H9 (cell line): ENCODE measurements around the gene EGFR. TPM values are rescaled to one million over a fixed set of nuclear protein-coding genes. Genes with fewer than 3 reads are reported as not detected.

ENCODE experiments used
- DNase-seq: peaks from one replicate; pipeline ENCODE4 v3.0.0-alpha.2; 2017
- H2AFZ ChIP-seq: one replicate; pipeline ENCODE4 v1.6.1; 2013; ENCODE audit warnings: mild to moderate bottlenecking, low read length, control low read depth, moderate library complexity
- H2AK5ac ChIP-seq: 2 replicates; pipeline ENCODE4 v1.6.1; 2013; ENCODE audit warnings: low read length, control low read depth, mixed read lengths; ENCODE audit not compliant: insufficient read length
- H2BK120ac ChIP-seq: one replicate; pipeline ENCODE4 v1.6.1; 2013; ENCODE audit warnings: low read depth, mild to moderate bottlenecking, low read length, control low read depth, inconsistent platforms; ENCODE audit not compliant: poor library complexity, severe bottlenecking
- H2BK12ac ChIP-seq: 2 replicates; pipeline ENCODE4 v1.6.1; 2013; ENCODE audit warnings: low read length, control low read depth, mixed read lengths, low read depth; ENCODE audit not compliant: insufficient read length
- H2BK15ac ChIP-seq: 2 replicates; pipeline ENCODE4 v1.6.1; 2013; ENCODE audit warnings: low read depth, low read length, control low read depth
- H2BK20ac ChIP-seq: one replicate; pipeline ENCODE4 v1.6.1; 2013; ENCODE audit warnings: low read depth, mild to moderate bottlenecking, low read length, control low read depth, inconsistent platforms; ENCODE audit not compliant: poor library complexity, severe bottlenecking
- H2BK5ac ChIP-seq: 2 replicates; pipeline ENCODE4 v1.6.1; 2013; ENCODE audit warnings: low read length, control low read depth, mixed read lengths; ENCODE audit not compliant: insufficient read length
- H3K14ac ChIP-seq: 2 replicates; pipeline ENCODE4 v1.6.1; 2013; ENCODE audit warnings: low read length, control low read depth; ENCODE audit not compliant: insufficient read depth
- H3K18ac ChIP-seq: 2 replicates; pipeline ENCODE4 v1.6.1; 2013; ENCODE audit warnings: low read depth, mild to moderate bottlenecking, mixed read lengths, low read length, control low read depth; ENCODE audit not compliant: insufficient read length
- H3K23ac ChIP-seq: 2 replicates; pipeline ENCODE4 v1.6.1; 2013; ENCODE audit warnings: low read length, control low read depth, mixed read lengths, low read depth; ENCODE audit not compliant: insufficient read length
- H3K23me2 ChIP-seq: 2 replicates; pipeline ENCODE4 v1.6.1; 2013; ENCODE audit warnings: low read depth, mild to moderate bottlenecking, mixed read lengths, low read length, control low read depth; ENCODE audit not compliant: insufficient read length, poor library complexity, severe bottlenecking
- H3K27ac ChIP-seq: 2 replicates; pipeline ENCODE4 v1.5.1; 2013; ENCODE audit warnings: low read length, control low read depth, mixed read lengths, low read depth; ENCODE audit not compliant: insufficient read length
- H3K27me3 ChIP-seq: 2 replicates; pipeline ENCODE4 v1.6.1; 2013; ENCODE audit warnings: low read length, control low read depth, inconsistent platforms; ENCODE audit not compliant: insufficient read depth
- H3K4ac ChIP-seq: 2 replicates; pipeline ENCODE4 v1.6.1; 2013; ENCODE audit warnings: low read depth, mild to moderate bottlenecking, control low read depth, inconsistent platforms, low read length, moderate library complexity
- H3K4me1 ChIP-seq: 2 replicates; pipeline ENCODE4 v1.6.1; 2013; ENCODE audit warnings: low read length, control low read depth, inconsistent platforms; ENCODE audit not compliant: insufficient read depth
- H3K4me2 ChIP-seq: 2 replicates; pipeline ENCODE4 v1.6.1; 2013; ENCODE audit warnings: low read length, control low read depth, mixed read lengths; ENCODE audit not compliant: insufficient read length, insufficient read depth
- H3K56ac ChIP-seq: 2 replicates; pipeline ENCODE4 v1.6.1; 2013; ENCODE audit warnings: low read depth, mild to moderate bottlenecking, mixed read lengths, low read length, control low read depth; ENCODE audit not compliant: insufficient read length
- H3K79me1 ChIP-seq: 2 replicates; pipeline ENCODE4 v1.6.1; 2013; ENCODE audit warnings: low read depth, mild to moderate bottlenecking, moderate library complexity, low read length, control low read depth, inconsistent platforms; ENCODE audit not compliant: insufficient read depth, poor library complexity, severe bottlenecking
- H3K79me2 ChIP-seq: 2 replicates; pipeline ENCODE4 v1.6.1; 2013; ENCODE audit warnings: low read length, control low read depth, inconsistent platforms; ENCODE audit not compliant: insufficient read depth
- H3K9ac ChIP-seq: 2 replicates; pipeline ENCODE4 v1.6.1; 2013; ENCODE audit warnings: low read length, control low read depth, mixed read lengths; ENCODE audit not compliant: insufficient read length; ENCODE audit errors: extremely low read depth
- H3K9me3 ChIP-seq: one replicate; pipeline ENCODE4 v1.6.1; 2013; ENCODE audit warnings: low read depth, low read length, inconsistent platforms; ENCODE audit not compliant: control insufficient read depth
- H3T11ph ChIP-seq: one replicate; pipeline ENCODE4 v1.6.1; 2013; ENCODE audit warnings: mild to moderate bottlenecking, low read length, control low read depth, inconsistent platforms
- H4K20me1 ChIP-seq: one replicate; pipeline ENCODE4 v1.6.1; 2013; ENCODE audit not compliant: control insufficient read depth, insufficient read length, insufficient read depth
- H4K5ac ChIP-seq: 2 replicates; pipeline ENCODE4 v1.6.1; 2013; ENCODE audit warnings: low read depth, mild to moderate bottlenecking, mixed read lengths, low read length, control low read depth; ENCODE audit not compliant: insufficient read length
- H4K8ac ChIP-seq: replicated peaks from 2 replicates; pipeline ENCODE4 v1.6.1; 2013; ENCODE audit warnings: low read length, control low read depth, mixed read lengths, low read depth; ENCODE audit not compliant: insufficient read length
- H4K91ac ChIP-seq: 2 replicates; pipeline ENCODE4 v1.6.1; 2013; ENCODE audit warnings: low read depth, mild to moderate bottlenecking, moderate library complexity, mixed read lengths, low read length, control low read depth; ENCODE audit not compliant: insufficient read length
- H3K27ac Mint-ChIP-seq, 3 experiments: 2 replicates in 2 of 3; 3 replicates in 1 of 3; pipeline ENCODE4 v1.8.0; 2020 to 2021; ENCODE audit warnings: mixed read lengths in 3 of 3, mild to moderate bottlenecking in 1 of 3, moderate library complexity in 1 of 3
- H3K27me3 Mint-ChIP-seq: 2 replicates; pipeline ENCODE4 v1.8.0; 2021; ENCODE audit warnings: low read depth, mild to moderate bottlenecking, moderate library complexity, mixed read lengths
- H3K36me3 Mint-ChIP-seq, 3 experiments: 2 replicates in 2 of 3; 3 replicates in 1 of 3; pipeline ENCODE4 v1.8.0; 2020 to 2021; ENCODE audit warnings: low read depth in 3 of 3, mixed read lengths in 3 of 3; ENCODE audit not compliant: insufficient read depth in 1 of 3
- H3K4me1 Mint-ChIP-seq, 2 experiments: 2 replicates each; pipeline ENCODE4 v1.8.0; 2020; ENCODE audit warnings: mixed read lengths in 2 of 2
- H3K4me3 Mint-ChIP-seq, 2 experiments: 2 replicates in 1 of 2; 3 replicates in 1 of 2; pipeline ENCODE4 v1.8.0; 2020 to 2021; ENCODE audit warnings: mild to moderate bottlenecking in 2 of 2, mixed read lengths in 2 of 2, moderate library complexity in 1 of 2
- H3K9me3 Mint-ChIP-seq, 2 experiments: 2 replicates in 1 of 2; 3 replicates in 1 of 2; pipeline ENCODE4 v1.8.0; 2020; ENCODE audit warnings: mild to moderate bottlenecking in 2 of 2, mixed read lengths in 2 of 2, moderate library complexity in 1 of 2
- CTCF ChIP-seq: fragments of 200-600 bp; sonication (generic); conservative IDR thresholded peaks from 3 replicates; pipeline ENCODE4 v1.8.0; 2021; ENCODE audit warnings: antibody characterized with exemption, mild to moderate bottlenecking
- WGBS: extraction: QIAGEN DNeasy Blood & Tissue Kit; methylation state at CpG from one replicate; pipeline ENCODE4 v1.1.7; 2013; ENCODE audit warnings: missing lambda C conversion rate, low lambda C conversion rate, mixed read lengths; ENCODE audit not compliant: insufficient read length; ENCODE audit errors: extremely low coverage; 5-methylcytosine and 5-hydroxymethylcytosine counted together
- total RNA-seq: library from RNA; stranded (reverse); gene quantifications from 2 replicates; pipeline ENCODE4 v1.2.1, GENCODE V29; 2021

Gene EGFR
- total RNA-seq, 1 experiment from 2014 or later: 3.3 TPM

GRCh38 chr7:55194522-55194921, 175.7 kb downstream of the EGFR start:
- Mint-ChIP-seq H3K36me3 (no peaks in the 10 kb centered on the region; a peak in 1 of 7 replicates), H3K4me1 (peaks cover 52 to 56% of the 10 kb centered on the region in 2 experiments), H3K27ac (peak overlapping the region in 1 of 3 experiments; percentile 89; a peak in 2 of 7 replicates), H3K9me3 (no peaks in the 10 kb centered on the region), H3K4me3 (no peak overlapping the region; a peak in 1 of 5 replicates), H3K27me3 (peaks cover under 1% of the 10 kb centered on the region; the same call in 1 of the 2 replicates)
- Histone ChIP-seq H2BK12ac (no peak overlapping the region), H3K4me1 (peaks cover 20% of the 10 kb centered on the region), H3K79me2 (no peaks in the 10 kb centered on the region), H2AFZ (no peak overlapping the region), H3K27ac (no peak overlapping the region), H3K79me1 (no peaks in the 10 kb centered on the region), H3K4ac (no peak overlapping the region), H2BK120ac (no peak overlapping the region), H4K91ac (no peak overlapping the region), H3K14ac (no peak overlapping the region), H4K5ac (no peak overlapping the region), H3K23me2 (no peaks in the 10 kb centered on the region), H3K56ac (no peak overlapping the region), H3K9me3 (no peaks in the 10 kb centered on the region), H4K8ac (no peak overlapping the region), H2BK5ac (no peak overlapping the region), H3K4me2 (no peak overlapping the region), H3K27me3 (no peaks in the 10 kb centered on the region), H2AK5ac (no peak overlapping the region), H3K9ac (no peak overlapping the region), H3T11ph (no peak overlapping the region), H3K18ac (no peak overlapping the region), H3K23ac (no peak overlapping the region), H2BK20ac (no peak overlapping the region), H4K20me1 (no peaks in the 10 kb centered on the region), H2BK15ac (no peak overlapping the region)
- DNase-seq: no peak
- no peak for TF ChIP-seq CTCF
- WGBS: no CpG with 5 or more reads among the region's 6 CpGs
